ENCODE results near the gene SUN1. TPM values are rescaled to one million over a fixed set of nuclear protein-coding genes. Genes with fewer than 3 reads are reported as not detected.

Gene SUN1
- total and polyA plus RNA-seq, 2 donors (not counting 1 experiment from before 2014, with no cell fraction given) = 198 to 254 TPM

- Mint-ChIP-seq H3K9me3 (ENCODE audit: insufficient read depth) (no peaks in the 10 kb centered on the region), H3K27me3 (no peaks in the 10 kb centered on the region), H3K4me3 (no peak overlapping the region), H3K4me1 (no peaks in the 10 kb centered on the region), H3K27ac (no peak overlapping the region)
- POLR2A ChIA-PET = no interaction called here
- CTCF ChIA-PET = interaction anchor here (0.6 to 8.8 kb wide), 3 partner anchors 25 to 91 kb away, joined by 3 to 113 read pairs (median 16); partner anchors contain the start of gene GET4
- Histone ChIP-seq H3K79me2 (ENCODE audit: control insufficient read depth, insufficient read depth, low read length) (no peaks in the 10 kb centered on the region), H3K27ac (ENCODE audit: low read length in 2 of 2) (no peak overlapping the region), H4K20me1 (ENCODE audit: control insufficient read depth, insufficient read depth, low read length, poor library complexity, severe bottlenecking) (no peaks in the 10 kb centered on the region), H3K9me3 (ENCODE audit: control extremely low read depth in 1 of 3, control insufficient read depth in 2 of 3, insufficient read depth in 1 of 3, low read length in 2 of 3) (peaks cover 0 to 9% (median 0%) of the 10 kb centered on the region in 3 donors), H3K4me2 (replicated peaks; ENCODE audit: low read depth, low read length, poor library complexity, severe bottlenecking) (no peak overlapping the region), H3K9ac (ENCODE audit: low read length) (no peak overlapping the region), H3K36me3 (replicated peaks in 1 of 2; ENCODE audit: control extremely low read depth in 1 of 2, control insufficient read depth in 1 of 2, extremely low read depth in 1 of 2, insufficient read depth in 2 of 2, low read length in 1 of 2) (peaks cover 0 to 10% of the 10 kb centered on the region in 2 experiments), H3K27me3 (replicated peaks in 1 of 4; ENCODE audit: control extremely low read depth in 1 of 4, control insufficient read depth in 3 of 4, insufficient read depth in 4 of 4, low read length in 3 of 4) (no peaks in the 10 kb centered on the region), H2AFZ (ENCODE audit: insufficient read depth, low read depth, low read length, poor library complexity, severe bottlenecking) (no peak overlapping the region), H3K4me1 (ENCODE audit: control insufficient read depth in 2 of 2, insufficient read depth in 2 of 2, low read length in 2 of 2) (no peaks in the 10 kb centered on the region), H3K4me3 (ENCODE audit: control extremely low read depth in 1 of 5, extremely low read depth in 1 of 5, insufficient read depth in 1 of 5, low read depth in 2 of 5, low read length in 4 of 5) (no peak overlapping the region)
- TF ChIP-seq EZH2 (IDR thresholded peaks at IDR 0.05; ENCODE audit: borderline replicate concordance, insufficient read depth, low read depth, low read length, poor library complexity, severe bottlenecking) = no peak
- TF ChIP-seq CTCF (IDR thresholded peaks at IDR 0.05) = no peak
- intact Hi-C loops (cut with micrococcal nuclease) = loop anchor here (2.0 to 10.0 kb wide), 3 partner anchors 187 to 389 kb away; partner anchors contain the start of gene COX19
- DNase-seq = no peak
- WGBS (ENCODE audit: insufficient coverage) = 98% methylated on average over 26 of the region's 27 CpGs
- no peak for ATAC-seq (ENCODE audit: low read depth)
These were observed 44.7 kb upstream of the SUN1 start for GRCh38 chr7:787332-788240.

GRCh38 chr7:791519-791918 is 40.8 kb upstream of the SUN1 start:
- CTCF ChIA-PET = interaction anchor here (8.8 kb wide), 1 partner anchor 81 kb away, joined by 113 read pairs; the partner anchor contains the start of gene GET4
- Mint-ChIP-seq H3K27ac (no peak overlapping the region), H3K4me3 (no peak overlapping the region), H3K4me1 (no peaks in the 10 kb centered on the region), H3K9me3 (ENCODE audit: insufficient read depth) (no peaks in the 10 kb centered on the region), H3K27me3 (no peaks in the 10 kb centered on the region)
- Histone ChIP-seq H3K4me1 (ENCODE audit: control insufficient read depth in 2 of 2, insufficient read depth in 2 of 2, low read length in 2 of 2) (no peaks in the 10 kb centered on the region), H3K9ac (ENCODE audit: low read length) (no peak overlapping the region), H4K20me1 (ENCODE audit: control insufficient read depth, insufficient read depth, low read length, poor library complexity, severe bottlenecking) (no peaks in the 10 kb centered on the region), H3K27me3 (replicated peaks in 1 of 4; ENCODE audit: control extremely low read depth in 1 of 4, control insufficient read depth in 3 of 4, insufficient read depth in 4 of 4, low read length in 3 of 4) (no peaks in the 10 kb centered on the region), H2AFZ (ENCODE audit: insufficient read depth, low read depth, low read length, poor library complexity, severe bottlenecking) (no peak overlapping the region), H3K9me3 (ENCODE audit: control extremely low read depth in 1 of 3, control insufficient read depth in 2 of 3, insufficient read depth in 1 of 3, low read length in 2 of 3) (peaks cover 0 to 4% (median 0%) of the 10 kb centered on the region in 3 donors), H3K79me2 (ENCODE audit: control insufficient read depth, insufficient read depth, low read length) (no peaks in the 10 kb centered on the region), H3K27ac (ENCODE audit: low read length in 2 of 2) (no peak overlapping the region), H3K36me3 (replicated peaks in 1 of 2; ENCODE audit: control extremely low read depth in 1 of 2, control insufficient read depth in 1 of 2, extremely low read depth in 1 of 2, insufficient read depth in 2 of 2, low read length in 1 of 2) (no peaks in the 10 kb centered on the region), H3K4me3 (ENCODE audit: control extremely low read depth in 1 of 5, extremely low read depth in 1 of 5, insufficient read depth in 1 of 5, low read depth in 2 of 5, low read length in 4 of 5) (no peak overlapping the region), H3K4me2 (replicated peaks; ENCODE audit: low read depth, low read length, poor library complexity, severe bottlenecking) (no peak overlapping the region)
- intact Hi-C loops (cut with micrococcal nuclease) = no loop called here
- POLR2A ChIA-PET = no interaction called here
- ATAC-seq (ENCODE audit: low read depth) (no peak), DNase-seq (no peak)
- 97% methylated on average over 5 of the region's 5 CpGs for whole genome bisulfite sequencing (ENCODE audit: insufficient coverage)
- TF ChIP-seq EZH2 (IDR thresholded peaks at IDR 0.05; ENCODE audit: borderline replicate concordance, insufficient read depth, low read depth, low read length, poor library complexity, severe bottlenecking) = no peak
- TF ChIP-seq CTCF (IDR thresholded peaks at IDR 0.05) = no peak
